Measurements from ENCODE around the gene GSS.

DNA sequence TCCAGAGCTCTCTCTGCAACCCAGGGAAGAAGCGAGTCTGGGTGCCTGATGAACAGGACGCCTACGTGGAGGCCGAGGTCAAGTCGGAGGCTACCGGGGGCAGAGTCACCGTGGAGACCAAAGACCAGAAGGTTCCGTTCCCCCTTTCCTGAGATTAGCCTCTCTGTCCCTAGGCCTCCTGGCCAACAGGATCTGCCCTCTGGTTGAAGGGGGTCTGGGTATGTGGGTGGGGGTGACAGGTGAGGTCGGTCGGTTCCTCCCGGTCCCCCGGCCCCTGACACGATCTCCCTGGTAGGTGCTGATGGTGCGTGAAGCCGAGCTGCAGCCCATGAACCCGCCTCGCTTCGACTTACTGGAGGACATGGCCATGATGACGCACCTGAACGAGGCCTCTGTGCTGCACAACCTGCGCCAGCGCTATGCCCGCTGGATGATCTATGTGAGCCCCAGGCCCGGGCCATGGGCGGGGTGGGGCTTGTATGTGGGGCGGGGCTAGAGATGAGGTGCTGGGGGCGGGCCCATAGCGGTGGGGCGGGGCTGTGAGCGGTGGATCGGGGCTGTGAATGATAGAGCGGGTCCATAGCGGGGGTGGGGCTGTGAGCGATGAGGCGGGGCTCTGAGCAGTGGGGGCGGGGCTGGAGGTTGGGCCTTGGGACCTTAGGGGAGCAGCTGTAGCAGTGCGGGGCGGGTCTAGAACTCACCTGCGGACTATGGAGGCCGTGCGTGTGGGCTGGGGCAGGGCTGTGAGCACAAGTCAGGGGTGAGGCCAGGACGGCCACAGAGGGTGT is 24.0 kb upstream of the GSS start:
- TF ChIP-seq POLR2A (IDR thresholded peaks at IDR 0.05) = no peak
- no peak for TF ChIP-seq POLR2AphosphoS5 (IDR thresholded peaks at IDR 0.05)
- TF ChIP-seq, protein P1, sequence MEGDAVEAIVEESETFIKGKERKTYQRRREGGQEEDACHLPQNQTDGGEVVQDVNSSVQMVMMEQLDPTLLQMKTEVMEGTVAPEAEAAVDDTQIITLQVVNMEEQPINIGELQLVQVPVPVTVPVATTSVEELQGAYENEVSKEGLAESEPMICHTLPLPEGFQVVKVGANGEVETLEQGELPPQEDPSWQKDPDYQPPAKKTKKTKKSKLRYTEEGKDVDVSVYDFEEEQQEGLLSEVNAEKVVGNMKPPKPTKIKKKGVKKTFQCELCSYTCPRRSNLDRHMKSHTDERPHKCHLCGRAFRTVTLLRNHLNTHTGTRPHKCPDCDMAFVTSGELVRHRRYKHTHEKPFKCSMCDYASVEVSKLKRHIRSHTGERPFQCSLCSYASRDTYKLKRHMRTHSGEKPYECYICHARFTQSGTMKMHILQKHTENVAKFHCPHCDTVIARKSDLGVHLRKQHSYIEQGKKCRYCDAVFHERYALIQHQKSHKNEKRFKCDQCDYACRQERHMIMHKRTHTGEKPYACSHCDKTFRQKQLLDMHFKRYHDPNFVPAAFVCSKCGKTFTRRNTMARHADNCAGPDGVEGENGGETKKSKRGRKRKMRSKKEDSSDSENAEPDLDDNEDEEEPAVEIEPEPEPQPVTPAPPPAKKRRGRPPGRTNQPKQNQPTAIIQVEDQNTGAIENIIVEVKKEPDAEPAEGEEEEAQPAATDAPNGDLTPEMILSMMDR (IDR thresholded peaks at IDR 0.05) = no peak
